ENCODE results near the gene CROT. TPM values are rescaled to one million over a fixed set of nuclear protein-coding genes. Genes with fewer than 3 reads are reported as not detected.

CROT gene
- total and polyA plus RNA-seq, 8 donors = 13.0 to 29.7 (median 27.7) TPM

DNA sequence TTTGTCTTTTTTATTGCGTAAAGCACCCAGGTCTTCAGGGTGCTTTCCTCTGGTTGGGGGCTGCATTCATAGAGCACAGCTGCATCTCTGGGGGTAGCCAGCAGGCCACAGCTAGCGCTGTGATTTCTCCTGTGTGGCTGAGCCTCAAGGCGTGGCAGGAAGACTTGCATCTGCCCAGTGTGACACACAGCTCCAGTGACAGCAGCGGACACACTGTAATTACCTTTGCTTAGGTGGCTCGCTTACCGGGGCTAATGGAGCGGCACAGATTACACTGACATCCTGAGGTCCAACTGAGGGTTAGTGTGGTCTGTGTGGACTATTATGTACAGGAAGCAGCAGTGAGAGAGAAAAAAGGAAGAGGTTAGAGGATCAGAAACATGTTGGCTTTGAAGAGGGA is 102.9 kb downstream of the CROT start:
- no peak for TF ChIP-seq CTCF (IDR thresholded peaks at IDR 0.05)
- ATAC-seq (no peak), DNase-seq (no peak)
- H3K27me3 ChIP-seq = no peaks in the 10 kb centered on the region
- H3K9me3 ChIP-seq = no peaks in the 10 kb centered on the region
- no peaks in the 10 kb centered on the region for H3K4me1 ChIP-seq
- no peak overlapping the region for H3K4me3 ChIP-seq
- H3K36me3 ChIP-seq = no peaks in the 10 kb centered on the region
- no peak overlapping the region for H3K27ac ChIP-seq
- intact Hi-C loops (cut with DNase I) = no loop called here

Other genes with a start within 250 kb of the CROT start
- 10 to 100 TPM; 66.7 to 71.0 TPM for gene DMTF1, start 193.2 kb upstream of the CROT start, total RNA-seq
- 100 to 1,000 TPM; 220 to 321 (median 264) TPM for gene DMTF1, start 193.2 kb upstream of the CROT start, polyA plus RNA-seq (ENCODE audit: insufficient read length in 6 of 6)
- gene TMEM243, start 125.9 kb upstream of the CROT start, total RNA-seq = 10 to 100 TPM; 59.8 to 99.1 TPM
- gene TMEM243, start 125.9 kb upstream of the CROT start, polyA plus RNA-seq (ENCODE audit: insufficient read length in 6 of 6) = 10 to 100 TPM; 46.5 to 94.3 (median 76.1) TPM
- gene ABCB4, start 130.0 kb downstream of the CROT start, total RNA-seq = under 1 TPM; 0.16 to 0.52 TPM
- gene ABCB4, start 130.0 kb downstream of the CROT start, polyA plus RNA-seq (ENCODE audit: insufficient read length in 6 of 6) = 1 to 10 TPM in 4 of 6 donors, under 1 TPM in 2; 0.67 to 1.8 (median 1.3) TPM

Data from left lung (tissue), 10 donors.